ENCODE results near the gene DAAM1.

DAAM1 gene

DNA sequence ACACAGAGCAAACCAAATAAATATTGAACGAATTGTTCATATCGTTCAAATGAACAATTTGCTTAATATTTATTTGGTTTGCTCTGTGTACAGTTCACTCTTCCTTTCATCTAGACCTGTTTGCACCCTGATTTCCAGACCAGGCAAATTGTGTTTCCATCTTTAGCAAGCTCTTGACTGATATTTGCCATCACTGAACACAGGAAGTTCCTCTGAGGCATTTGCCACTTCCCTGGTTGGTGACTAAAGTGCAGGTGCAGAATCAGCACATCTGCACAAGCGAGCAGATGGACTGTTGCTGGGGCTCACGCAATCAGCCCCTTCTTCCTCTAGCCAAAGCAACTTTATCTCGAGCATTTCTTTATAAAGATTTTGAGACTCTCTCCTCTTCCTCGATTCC is 112.9 kb downstream of the DAAM1 start:
- in situ Hi-C loops (cut with HindIII; ENCODE audit: low sequenced_read_pairs), result no loop called here
- DNase-seq (ENCODE audit: low read depth, low spot score), result no peak
- TF ChIP-seq CTCF (IDR thresholded peaks at IDR 0.05; ENCODE audit: low read depth, low read length), result no peak
- H3K4me3 ChIP-seq (ENCODE audit: low read depth, low read length), result no peak overlapping the region

GRCh38 chr14:59302313-59302712 is 113.8 kb downstream of the DAAM1 start:
- TF ChIP-seq CTCF (IDR thresholded peaks at IDR 0.05; ENCODE audit: low read depth, low read length), result no peak
- DNase-seq (ENCODE audit: low read depth, low spot score), result no peak
- no peak overlapping the region for H3K4me3 ChIP-seq (ENCODE audit: low read depth, low read length)
- in situ Hi-C loops (cut with HindIII; ENCODE audit: low sequenced_read_pairs), result no loop called here

DNA sequence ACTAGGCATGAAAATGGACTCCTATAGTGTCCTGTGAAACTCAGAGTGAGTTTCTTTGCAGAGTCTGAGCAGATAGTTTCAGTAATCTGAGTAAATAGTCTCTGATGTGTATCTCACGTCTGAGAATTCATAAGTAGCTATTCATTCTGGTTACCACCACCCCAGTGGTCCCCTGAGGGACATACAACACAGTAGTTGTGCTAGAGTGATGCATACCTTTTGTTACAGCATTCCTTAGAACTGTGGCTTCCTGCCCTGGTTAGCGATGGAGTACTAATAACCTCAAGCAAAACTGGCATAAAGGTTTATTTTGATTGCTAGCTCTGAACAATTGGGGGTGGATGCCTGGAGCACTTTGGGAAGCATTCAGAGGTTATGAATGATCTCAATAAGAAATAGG is 114.7 kb downstream of the DAAM1 start:
- no peak overlapping the region for H3K4me3 ChIP-seq (ENCODE audit: low read depth, low read length)
- DNase-seq (ENCODE audit: low read depth, low spot score), result peak; percentile 73
- in situ Hi-C loops (cut with HindIII; ENCODE audit: low sequenced_read_pairs), result no loop called here
- no peak for TF ChIP-seq CTCF (IDR thresholded peaks at IDR 0.05; ENCODE audit: low read depth, low read length)

DNA sequence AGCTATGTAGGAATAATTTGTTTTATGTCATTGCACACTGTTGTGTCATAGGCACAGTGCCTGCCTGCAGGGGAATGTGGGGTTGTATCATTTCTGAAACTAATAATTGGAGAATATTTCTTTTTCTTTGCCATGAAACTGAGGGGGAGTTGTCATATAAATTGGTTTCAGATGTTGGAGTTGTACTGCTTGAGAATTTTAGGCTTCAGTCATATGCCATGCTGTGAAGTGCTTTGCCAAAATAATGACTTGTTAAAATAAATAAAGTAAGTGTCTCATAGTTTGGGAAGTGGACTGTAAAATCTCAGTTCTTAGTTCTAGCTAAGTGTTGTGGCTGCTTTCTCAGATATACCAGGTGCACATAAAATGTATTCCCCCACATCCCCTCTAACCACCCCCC is 116.8 kb downstream of the DAAM1 start:
- DNase-seq (ENCODE audit: low read depth, low spot score), result peak; percentile 69
- H3K4me3 ChIP-seq (ENCODE audit: low read depth, low read length), result no peak overlapping the region
- in situ Hi-C loops (cut with HindIII; ENCODE audit: low sequenced_read_pairs), result no loop called here
- no peak for TF ChIP-seq CTCF (IDR thresholded peaks at IDR 0.05; ENCODE audit: low read depth, low read length)

GRCh38 chr14:59305836-59306555 is 117.5 kb downstream of the DAAM1 start:
- no peak for TF ChIP-seq CTCF (IDR thresholded peaks at IDR 0.05; ENCODE audit: low read depth, low read length)
- no peak overlapping the region for H3K4me3 ChIP-seq (ENCODE audit: low read depth, low read length)
- in situ Hi-C loops (cut with HindIII; ENCODE audit: low sequenced_read_pairs), result no loop called here
- peak; percentile 51 for DNase-seq (ENCODE audit: low read depth, low spot score)

DNA sequence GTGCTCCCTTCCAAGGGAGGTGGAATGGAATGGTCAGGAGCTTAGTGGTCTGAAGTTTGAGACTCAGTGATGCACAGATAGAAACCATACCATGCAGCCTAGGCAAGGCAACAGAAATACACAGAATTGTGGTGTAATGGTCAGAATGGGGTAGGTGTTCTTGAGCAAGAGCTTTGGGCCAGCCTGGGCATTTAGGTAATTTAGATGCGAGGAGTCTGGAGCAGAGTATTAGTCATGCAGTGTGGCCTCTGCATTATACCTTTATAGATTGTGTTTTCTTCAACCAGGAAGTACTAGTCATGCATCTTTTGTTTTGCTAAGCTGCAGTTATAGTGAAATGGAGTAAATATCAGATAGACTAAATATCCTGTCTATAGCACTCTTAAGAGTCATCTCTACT is 118.3 kb downstream of the DAAM1 start:
- TF ChIP-seq CTCF (IDR thresholded peaks at IDR 0.05; ENCODE audit: low read depth, low read length), result no peak
- in situ Hi-C loops (cut with HindIII; ENCODE audit: low sequenced_read_pairs), result no loop called here
- peak; percentile 74 for DNase-seq (ENCODE audit: low read depth, low spot score)
- H3K4me3 ChIP-seq (ENCODE audit: low read depth, low read length), result no peak overlapping the region
